T-cell (primary cell): ENCODE data around the gene STK35. TPM values are rescaled to one million over a fixed set of nuclear protein-coding genes. Genes with fewer than 3 reads are reported as not detected.
"Not testable (repeated sequence)": the region's sequence is repeated elsewhere in the genome, so short reads cannot be mapped to it uniquely, and the experiment has no call there.

Experiments used
- ATAC-seq, 4 experiments: fragments of 200-7000 bp in 3 of 4; fragments of 150-1000 bp in 1 of 4; cut with Tn5 transposase; replicated peaks in 1 of 4; 1 replicate in 3 of 4; 2 replicates in 1 of 4; pipeline ENCODE4 v1.10.0; 2021; ENCODE audit warnings: moderate library complexity in 3 of 4, mild to moderate bottlenecking in 2 of 4, moderate number of reproducible peaks in 1 of 4
- CTCF ChIA-PET, 2 donors: fragments of 300-600 bp; sonication (Branson Sonifier 250); formaldehyde crosslinking; loops; one replicate each; lab custom pipeline; 2022; ENCODE audit warnings: antibody characterized with exemption in 2 of 2; lab: Charles Lee
- POLR2A ChIA-PET, 2 donors: fragments of 300-600 bp; sonication (Branson Sonifier 250); formaldehyde crosslinking; loops; one replicate each; lab custom pipeline; 2022; ENCODE audit warnings: antibody characterized with exemption in 2 of 2; lab: Charles Lee
- DNase-seq, 35 experiments: peaks; one replicate each; pipeline versions ENCODE4 v3.0.0 to v3.0.0-alpha.2; 2013 to 2023
- H3K27ac ChIP-seq: one replicate; pipeline ENCODE4 v1.5.1; 2013; ENCODE audit warnings: low read length
- H3K27me3 ChIP-seq, 2 experiments: replicated peaks in 1 of 2; 1 replicate in 1 of 2; 2 replicates in 1 of 2; pipeline versions ENCODE4 v1.6.1 to v1.7.0; 2013; ENCODE audit warnings: low read length in 1 of 2, mixed read lengths in 1 of 2; ENCODE audit not compliant: control insufficient read depth in 2 of 2, insufficient read depth in 2 of 2; ENCODE audit errors: extremely low read depth in 1 of 2
- H3K36me3 ChIP-seq, 2 donors: 1 replicate in 1 of 2; 2 replicates in 1 of 2; pipeline versions ENCODE4 v1.6.1 to v1.7.0; 2013; ENCODE audit warnings: low read length in 1 of 2; ENCODE audit not compliant: control insufficient read depth in 2 of 2, insufficient read depth in 1 of 2; ENCODE audit errors: extremely low read depth in 1 of 2
- H3K4me1 ChIP-seq, 2 experiments: 1 replicate in 1 of 2; 2 replicates in 1 of 2; pipeline versions ENCODE4 v1.6.1 to v1.7.0; 2013; ENCODE audit warnings: low read length in 2 of 2, mixed read lengths in 1 of 2; ENCODE audit not compliant: insufficient read depth in 2 of 2, control insufficient read depth in 1 of 2; ENCODE audit errors: extremely low read depth in 1 of 2
- H3K4me3 ChIP-seq, 2 donors: 1 replicate in 1 of 2; 2 replicates in 1 of 2; pipeline versions ENCODE4 v1.5.1 to v1.7.0; 2013; ENCODE audit warnings: mild to moderate bottlenecking in 2 of 2, low read length in 1 of 2, moderate library complexity in 1 of 2; ENCODE audit not compliant: control insufficient read depth in 1 of 2; ENCODE audit errors: extremely low read depth in 1 of 2
- H3K9me3 ChIP-seq: 2 replicates; pipeline ENCODE4 v1.7.0; 2013
- H3K27ac Mint-ChIP-seq, 2 donors: one replicate each; pipeline ENCODE4 v1.8.0; 2020 to 2021; ENCODE audit warnings: mild to moderate bottlenecking in 2 of 2, mixed read lengths in 2 of 2
- H3K27me3 Mint-ChIP-seq, 2 donors: one replicate each; pipeline ENCODE4 v1.8.0; 2021 to 2022; ENCODE audit warnings: mixed read lengths in 2 of 2
- H3K36me3 Mint-ChIP-seq: one replicate; pipeline ENCODE4 v1.8.0; 2021; ENCODE audit warnings: mixed read lengths
- H3K4me1 Mint-ChIP-seq, 3 donors: one replicate each; pipeline ENCODE4 v1.8.0; 2020 to 2022; ENCODE audit warnings: mixed read lengths in 3 of 3, mild to moderate bottlenecking in 1 of 3
- H3K4me3 Mint-ChIP-seq, 3 donors: one replicate each; pipeline ENCODE4 v1.8.0; 2020 to 2022; ENCODE audit warnings: mild to moderate bottlenecking in 3 of 3, mixed read lengths in 3 of 3, moderate library complexity in 3 of 3
- H3K9me3 Mint-ChIP-seq, 3 donors: one replicate each; pipeline ENCODE4 v1.8.0; 2020 to 2022; ENCODE audit warnings: mixed read lengths in 3 of 3
- WGBS: methylation state at CpG from one replicate; pipeline ENCODE4 v1.1.5; 2013; ENCODE audit warnings: missing lambda C conversion rate; ENCODE audit not compliant: insufficient coverage; 5-methylcytosine and 5-hydroxymethylcytosine counted together
- total RNA-seq, 35 experiments: library from RNA in 6 of 35; stranded (reverse) in 6 of 35; fragments of 120-200 nt in 1 of 35; gene quantifications; one replicate each; pipeline versions ENCODE4 v1.2.1 to v1.2.4 and lab custom pipeline; 2013 to 2026

The STK35 gene
- total RNA-seq, 5 donors from 2014 or later (not counting 1 experiment from before 2014, with no cell fraction given): 16.2 to 20.6 (median 19.3) TPM

- H3K9me3 ChIP-seq: no peaks in the 10 kb centered on the region
- peaks cover 16 to 17% of the 10 kb centered on the region in 2 donors for H3K27me3 Mint-ChIP-seq
- no peak overlapping the region for H3K27ac ChIP-seq
- H3K27me3 ChIP-seq: peaks cover 0 to 20% of the 10 kb centered on the region in 2 experiments
- no peak overlapping the region for H3K27ac Mint-ChIP-seq
- H3K36me3 Mint-ChIP-seq: no peaks in the 10 kb centered on the region
- peaks cover 3 to 5% (median 4%) of the 10 kb centered on the region in 3 donors for H3K4me1 Mint-ChIP-seq
- peaks cover 0 to 4% of the 10 kb centered on the region in 2 experiments for H3K4me1 ChIP-seq
- H3K4me3 Mint-ChIP-seq: no peak overlapping the region
- H3K9me3 Mint-ChIP-seq: no peaks in the 10 kb centered on the region
- ChIA-PET CTCF (interaction anchor here in 1 of 2 donors (0.6 kb wide), 1 partner anchor 218 kb away, joined by 6 read pairs; no protein-coding TSS in a partner anchor), POLR2A (no interaction called here)
- H3K36me3 ChIP-seq: no peaks in the 10 kb centered on the region
- no CpG with 5 or more reads among the region's 3 CpGs for WGBS
- H3K4me3 ChIP-seq: no peak overlapping the region
- DNase-seq (no peak), ATAC-seq (no peak)
Measured at GRCh38 chr20:2170404-2170803, 68.8 kb downstream of the STK35 start.

GRCh38 chr20:2171266-2171790, 69.7 kb downstream of the STK35 start:
- no peak for ATAC-seq
- CTCF ChIA-PET: interaction anchor here in 1 of 2 donors (1.6 kb wide), 1 partner anchor 205 kb away, joined by 5 read pairs; no protein-coding TSS in a partner anchor
- POLR2A ChIA-PET: no interaction called here

GRCh38 chr20:2171840-2172239, 70.2 kb downstream of the STK35 start:
- CTCF ChIA-PET: interaction anchor here (0.8 to 1.6 kb wide), 10 partner anchors 13 to 208 kb away, joined by 3 to 6 read pairs (median 4); no protein-coding TSS in a partner anchor
- H3K9me3 ChIP-seq, H3K36me3 ChIP-seq, DNase-seq, H3K4me1 ChIP-seq, H3K4me1 Mint-ChIP-seq, H3K4me3 Mint-ChIP-seq, H3K4me3 ChIP-seq, POLR2A ChIA-PET, H3K27ac Mint-ChIP-seq, ATAC-seq, H3K9me3 Mint-ChIP-seq, H3K27ac ChIP-seq, H3K36me3 Mint-ChIP-seq: not testable (repeated sequence)
- peaks cover 16 to 18% of the 10 kb centered on the region in 2 donors for H3K27me3 Mint-ChIP-seq
- WGBS: 77% methylated on average over 3 of the region's 6 CpGs
- H3K27me3 ChIP-seq: peaks cover 0 to 22% of the 10 kb centered on the region in 2 experiments

More at GRCh38 chr20:2171266-2171790, 69.7 kb downstream of the STK35 start:
- Histone ChIP-seq H3K27ac (no peak overlapping the region), H3K9me3 (no peaks in the 10 kb centered on the region), H3K27me3 (peaks cover 0 to 20% of the 10 kb centered on the region in 2 experiments), H3K4me3 (no peak overlapping the region), H3K36me3 (no peaks in the 10 kb centered on the region), H3K4me1 (peaks cover 0 to 4% of the 10 kb centered on the region in 2 experiments)
- WGBS: 80% methylated on average over 8 of the region's 10 CpGs
- Mint-ChIP-seq H3K27ac (no peak overlapping the region), H3K4me1 (peaks cover 3 to 5% (median 4%) of the 10 kb centered on the region in 3 donors), H3K27me3 (peaks cover 16 to 18% of the 10 kb centered on the region in 2 donors), H3K4me3 (no peak overlapping the region), H3K36me3 (no peaks in the 10 kb centered on the region), H3K9me3 (no peaks in the 10 kb centered on the region)
- no peak for DNase-seq

- Mint-ChIP-seq H3K4me1 (peaks cover 3 to 5% (median 4%) of the 10 kb centered on the region in 3 donors), H3K4me3 (no peak overlapping the region), H3K27me3 (peaks cover 16 to 21% of the 10 kb centered on the region in 2 donors), H3K9me3 (no peaks in the 10 kb centered on the region), H3K27ac (no peak overlapping the region), H3K36me3 (no peaks in the 10 kb centered on the region)
- ATAC-seq: peak; percentile 35 to 71 (median 59)
- DNase-seq: peak; percentile 15 to 73 (median 54)
- H3K27ac ChIP-seq: no peak overlapping the region
- H3K27me3 ChIP-seq: peaks cover 0 to 29% of the 10 kb centered on the region in 2 experiments
- no peaks in the 10 kb centered on the region for H3K9me3 ChIP-seq
- H3K36me3 ChIP-seq: no peaks in the 10 kb centered on the region
- no peak overlapping the region for H3K4me3 ChIP-seq
- ChIA-PET POLR2A (no interaction called here), CTCF (interaction anchor here (0.7 to 1.6 kb wide), 12 partner anchors 12 to 409 kb away, joined by 3 to 6 read pairs (median 4); no protein-coding TSS in a partner anchor)
- H3K4me1 ChIP-seq: peaks cover 0 to 4% of the 10 kb centered on the region in 2 experiments
- 22% methylated on average over 13 of the region's 17 CpGs for WGBS
Measured at GRCh38 chr20:2172305-2173175, 70.9 kb downstream of the STK35 start.

GRCh38 chr20:2173186-2173585, 71.6 kb downstream of the STK35 start:
- Histone ChIP-seq H3K4me1 (peaks cover 0 to 4% of the 10 kb centered on the region in 2 experiments), H3K27ac (no peak overlapping the region), H3K27me3 (peaks cover 0 to 30% of the 10 kb centered on the region in 2 experiments), H3K4me3 (no peak overlapping the region), H3K9me3 (no peaks in the 10 kb centered on the region), H3K36me3 (no peaks in the 10 kb centered on the region)
- peaks cover 3 to 5% (median 4%) of the 10 kb centered on the region in 3 donors for H3K4me1 Mint-ChIP-seq
- peaks cover 16 to 23% of the 10 kb centered on the region in 2 donors for H3K27me3 Mint-ChIP-seq
- DNase-seq: no peak
- H3K9me3 Mint-ChIP-seq: no peaks in the 10 kb centered on the region
- ATAC-seq: no peak
- ChIA-PET POLR2A (no interaction called here), CTCF (interaction anchor here (1.0 to 1.6 kb wide), 7 partner anchors 12 to 210 kb away, joined by 3 to 6 read pairs (median 4); no protein-coding TSS in a partner anchor)
- no peaks in the 10 kb centered on the region for H3K36me3 Mint-ChIP-seq
- H3K27ac Mint-ChIP-seq: no peak overlapping the region
- 59% methylated on average over 3 of the region's 6 CpGs for WGBS
- H3K4me3 Mint-ChIP-seq: no peak overlapping the region

GRCh38 chr20:2174067-2174466, 72.4 kb downstream of the STK35 start:
- Histone ChIP-seq H3K4me3 (no peak overlapping the region), H3K4me1 (peaks cover 0 to 4% of the 10 kb centered on the region in 2 experiments), H3K36me3 (no peaks in the 10 kb centered on the region), H3K27ac (no peak overlapping the region), H3K27me3 (peaks cover 0 to 35% of the 10 kb centered on the region in 2 experiments), H3K9me3 (no peaks in the 10 kb centered on the region)
- H3K27me3 Mint-ChIP-seq: peaks cover 16 to 26% of the 10 kb centered on the region in 2 donors
- H3K9me3 Mint-ChIP-seq: no peaks in the 10 kb centered on the region
- DNase-seq (no peak), ATAC-seq (no peak)
- H3K27ac Mint-ChIP-seq: no peak overlapping the region
- peaks cover 3 to 10% (median 4%) of the 10 kb centered on the region in 3 donors for H3K4me1 Mint-ChIP-seq
- POLR2A ChIA-PET: no interaction called here
- no peak overlapping the region for H3K4me3 Mint-ChIP-seq
- CTCF ChIA-PET: interaction anchor here (0.6 to 1.2 kb wide), 2 partner anchors 52 to 209 kb away, joined by 3 to 4 read pairs; no protein-coding TSS in a partner anchor
- 97% methylated on average over 3 of the region's 3 CpGs for WGBS
- no peaks in the 10 kb centered on the region for H3K36me3 Mint-ChIP-seq
